Adipose tissue (tissue), 3 donors: ENCODE results near the gene SLC39A2. TPM values are rescaled to one million over a fixed set of nuclear protein-coding genes. Genes with fewer than 3 reads are reported as not detected.
"Not testable (repeated sequence)": the region's sequence is repeated elsewhere in the genome, so short reads cannot be mapped to it uniquely, and the experiment has no call there.

Source experiments
- H3K27ac ChIP-seq: one replicate; pipeline ENCODE4 v1.5.1; 2013; ENCODE audit warnings: low read depth, low read length
- WGBS, 3 donors: extraction: QIAGEN DNeasy Blood & Tissue Kit; methylation state at CpG; one replicate each; pipeline ENCODE4 v1.1.7; 2013; 5-methylcytosine and 5-hydroxymethylcytosine counted together
- polyA plus RNA-seq, 3 donors: library from polyadenylated mRNA; stranded (reverse); fragments of 200-250 nt; gene quantifications; one replicate each; pipeline ENCODE4 v1.2.3, GENCODE V29; 2013
- donor health status: healthy with polysubstance abuse.
- donor health status: Bipolar disorder and iron deficiency.
- donor health status: healthy.

Gene SLC39A2
- polyA plus RNA-seq, 3 donors = 0.06 to 0.22 TPM; not detected in 1

DNA sequence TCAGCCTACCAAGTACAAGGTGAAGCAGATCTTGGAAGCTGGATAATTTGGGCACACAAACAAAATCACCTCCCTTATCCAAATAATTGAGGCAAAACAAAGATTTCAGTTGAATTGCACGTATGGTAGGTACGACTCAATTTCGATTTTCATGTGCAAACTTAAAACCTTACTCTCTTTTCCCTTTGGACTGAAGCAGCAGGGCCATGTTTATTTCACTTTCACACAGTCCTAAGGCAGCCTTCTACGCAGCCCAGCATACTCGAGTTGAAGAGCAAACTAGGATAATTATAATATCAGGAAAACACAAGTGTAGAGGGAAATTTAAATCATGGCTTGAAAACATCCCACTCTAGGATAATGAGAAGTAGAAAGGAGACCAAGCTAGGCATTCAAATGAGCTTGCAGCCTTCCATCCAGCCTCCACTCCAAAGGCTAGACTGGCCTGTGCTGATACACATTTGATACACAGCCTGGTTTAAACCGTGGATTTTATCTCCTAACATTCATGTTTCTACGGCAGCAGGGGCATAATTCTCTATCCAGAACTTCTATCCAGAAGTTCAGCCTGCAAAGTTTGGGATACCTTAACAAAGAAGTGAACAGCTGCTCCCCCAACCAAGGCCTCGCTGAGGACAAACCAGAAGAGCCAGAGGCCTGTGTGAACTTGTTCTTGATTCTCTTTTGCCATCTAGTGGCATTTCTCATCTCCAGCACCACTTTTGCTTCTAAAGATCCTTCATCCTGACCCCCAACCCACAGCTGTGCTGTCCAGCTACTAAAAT is 40.7 kb downstream of the SLC39A2 start:
- WGBS, 3 donors = 45 to 60% (median 52%) methylated on average over 8 of the region's 8 CpGs
- H3K27ac ChIP-seq = no peak overlapping the region

DNA sequence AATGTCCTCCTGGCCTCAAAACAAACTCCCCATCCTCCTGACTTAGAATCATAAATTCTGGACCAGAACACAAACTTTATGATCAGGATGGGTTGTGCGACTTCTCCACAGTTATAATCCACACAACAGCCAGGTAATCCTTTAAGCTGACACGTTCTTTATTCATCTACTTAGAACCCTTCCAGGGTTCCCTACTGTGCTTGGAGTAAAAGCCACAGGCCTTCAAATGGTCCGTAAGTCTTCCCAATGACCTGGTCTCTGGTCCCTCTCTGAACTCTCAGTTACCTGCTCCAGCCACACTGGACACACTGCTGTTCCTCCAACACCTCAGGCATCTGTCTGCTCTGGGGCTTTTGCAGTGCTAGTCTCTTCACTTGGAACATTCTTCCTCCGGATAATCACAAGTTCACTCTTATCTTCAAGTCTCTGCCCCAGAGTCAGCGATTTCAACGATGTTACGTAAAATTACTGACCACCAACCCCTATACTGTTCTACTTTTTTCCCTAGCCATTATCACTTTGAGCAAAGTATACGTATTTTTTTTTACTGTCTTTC is 41.4 kb downstream of the SLC39A2 start:
- no peak overlapping the region for H3K27ac ChIP-seq

DNA sequence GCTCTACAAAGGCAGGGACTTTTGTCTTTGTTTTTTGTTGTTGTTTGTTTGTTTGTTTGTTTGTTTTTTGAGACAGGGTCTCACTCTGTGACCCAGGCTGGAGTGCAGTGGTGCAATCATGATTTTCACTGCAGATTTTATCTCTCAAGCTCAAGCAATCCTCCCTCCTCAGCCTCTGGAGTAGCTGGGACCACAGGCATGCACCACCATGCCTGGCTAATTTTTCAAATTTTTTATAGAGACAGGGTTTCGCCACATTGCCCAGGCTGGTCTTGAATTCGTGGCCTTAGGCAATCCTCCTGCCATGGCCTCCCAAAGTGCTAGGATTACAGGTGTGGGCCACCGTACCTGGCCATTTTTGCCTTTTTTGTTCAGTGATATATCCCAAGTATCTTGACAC is 41.8 kb downstream of the SLC39A2 start:
- not testable (repeated sequence) for H3K27ac ChIP-seq
- WGBS, 3 donors = 76 to 83% (median 80%) methylated on average over 3 of the region's 3 CpGs

More for the DNA sequence above, 41.4 kb downstream of the SLC39A2 start:
- WGBS, 3 donors = 68 to 75% (median 75%) methylated on average over 8 of the region's 8 CpGs

DNA sequence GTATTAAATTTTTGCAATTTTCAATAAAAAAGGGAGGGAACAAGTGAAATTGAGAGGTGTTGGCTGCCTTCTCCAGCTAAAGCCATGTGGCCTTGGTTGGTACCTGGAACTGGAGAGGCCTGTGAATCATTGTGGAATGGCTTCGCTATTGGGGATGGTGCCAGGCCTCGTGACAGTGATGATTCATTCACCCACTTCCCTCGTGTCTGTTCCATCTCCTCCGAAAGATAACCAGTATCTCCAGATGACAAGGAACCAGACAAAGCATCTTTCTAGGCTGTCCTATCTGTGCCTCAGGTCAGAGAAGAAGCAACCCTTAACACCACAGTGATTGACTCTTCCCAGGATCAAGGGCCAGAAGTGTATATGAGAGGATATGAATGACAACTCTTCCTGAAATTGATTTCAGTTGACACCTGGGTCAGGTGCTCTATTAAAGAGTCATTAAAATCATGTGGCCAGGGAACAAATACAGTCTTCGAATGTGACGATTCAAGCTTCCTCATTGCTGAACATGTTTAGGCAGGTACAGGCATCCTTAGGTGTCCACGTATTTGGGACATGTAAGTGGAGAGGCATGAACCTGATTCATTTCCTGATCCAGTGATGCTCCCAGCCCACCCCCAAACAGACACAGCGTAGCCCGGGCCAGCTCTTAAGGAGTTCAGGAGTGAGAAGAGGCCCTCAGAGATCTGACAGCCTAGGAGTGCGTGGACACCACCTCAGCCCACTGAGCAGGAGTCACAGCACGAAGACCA is 42.8 kb downstream of the SLC39A2 start, which contains the start of gene RNASE7:
RNASE7 (plus strand) TSS at position 687 of the 758 bp plus-strand sequence. CDS start 631 bp downstream, outside the sequence.
- 66 to 78% (median 75%) methylated on average over 11 of the region's 11 CpGs for WGBS, 3 donors
- no peak within 1 kb of the TSS for H3K27ac ChIP-seq

DNA sequence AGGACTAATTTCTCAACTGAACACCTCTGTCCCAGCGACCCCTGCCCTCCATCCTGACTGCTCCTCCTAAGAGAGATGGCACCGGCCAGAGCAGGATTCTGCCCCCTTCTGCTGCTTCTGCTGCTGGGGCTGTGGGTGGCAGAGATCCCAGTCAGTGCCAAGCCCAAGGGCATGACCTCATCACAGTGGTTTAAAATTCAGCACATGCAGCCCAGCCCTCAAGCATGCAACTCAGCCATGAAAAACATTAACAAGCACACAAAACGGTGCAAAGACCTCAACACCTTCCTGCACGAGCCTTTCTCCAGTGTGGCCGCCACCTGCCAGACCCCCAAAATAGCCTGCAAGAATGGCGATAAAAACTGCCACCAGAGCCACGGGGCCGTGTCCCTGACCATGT is 43.8 kb downstream of the SLC39A2 start:
- H3K27ac ChIP-seq = no peak overlapping the region
- WGBS, 3 donors = 43 to 56% (median 53%) methylated on average over 8 of the region's 8 CpGs

DNA sequence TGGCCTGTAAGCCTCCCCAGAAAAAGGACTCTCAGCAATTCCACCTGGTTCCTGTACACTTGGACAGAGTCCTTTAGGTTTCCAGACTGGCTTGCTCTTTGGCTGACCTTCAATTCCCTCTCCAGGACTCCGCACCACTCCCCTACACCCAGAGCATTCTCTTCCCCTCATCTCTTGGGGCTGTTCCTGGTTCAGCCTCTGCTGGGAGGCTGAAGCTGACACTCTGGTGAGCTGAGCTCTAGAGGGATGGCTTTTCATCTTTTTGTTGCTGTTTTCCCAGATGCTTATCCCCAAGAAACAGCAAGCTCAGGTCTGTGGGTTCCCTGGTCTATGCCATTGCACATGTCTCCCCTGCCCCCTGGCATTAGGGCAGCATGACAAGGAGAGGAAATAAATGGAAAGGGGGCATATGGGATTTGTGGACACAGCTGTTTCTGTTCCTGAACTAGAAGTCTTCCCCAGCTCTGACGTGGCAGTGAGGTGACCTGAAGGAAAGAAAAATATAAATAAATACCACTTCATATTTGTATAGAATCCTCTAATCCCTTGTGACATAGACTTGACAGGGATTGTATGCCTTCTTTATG is 44.4 kb downstream of the SLC39A2 start:
- 3 to 44% (median 43%) methylated on average over 2 of the region's 2 CpGs for WGBS, 3 donors
- no peak overlapping the region for H3K27ac ChIP-seq

DNA sequence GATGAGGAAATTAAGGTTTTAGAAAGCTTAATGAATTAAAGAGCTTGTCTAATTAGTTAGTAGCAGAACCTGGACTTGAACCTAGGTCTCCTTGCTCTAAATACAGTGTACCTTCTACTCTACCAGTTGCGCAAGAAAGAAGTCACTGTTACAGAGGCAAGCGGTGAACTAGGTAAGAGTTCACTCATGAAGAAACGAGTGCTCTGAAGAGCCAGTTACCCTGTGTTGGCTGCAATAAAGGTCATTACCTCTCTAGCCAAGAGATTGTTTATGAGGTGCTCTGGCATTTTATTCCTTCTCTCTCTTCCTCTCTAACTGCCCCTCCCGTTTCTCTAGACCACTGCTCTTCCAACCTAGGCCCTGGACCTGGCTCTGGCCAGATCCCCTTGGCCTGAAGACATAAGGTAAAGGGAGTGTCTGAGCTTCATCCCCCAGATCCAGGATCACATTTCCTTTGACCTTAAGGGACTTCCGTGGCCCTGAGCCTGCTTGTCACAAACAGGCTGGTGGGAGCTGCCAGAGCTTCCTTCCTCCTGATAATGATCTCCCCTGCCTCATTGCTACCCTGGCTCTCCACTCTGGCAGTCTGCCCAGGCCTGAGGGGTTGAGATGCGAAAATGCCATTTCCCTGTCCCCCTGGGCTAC is 45.0 kb downstream of the SLC39A2 start:
- no peak overlapping the region for H3K27ac ChIP-seq
- 26 to 37% (median 27%) methylated on average over 6 of the region's 6 CpGs for WGBS, 3 donors

DNA sequence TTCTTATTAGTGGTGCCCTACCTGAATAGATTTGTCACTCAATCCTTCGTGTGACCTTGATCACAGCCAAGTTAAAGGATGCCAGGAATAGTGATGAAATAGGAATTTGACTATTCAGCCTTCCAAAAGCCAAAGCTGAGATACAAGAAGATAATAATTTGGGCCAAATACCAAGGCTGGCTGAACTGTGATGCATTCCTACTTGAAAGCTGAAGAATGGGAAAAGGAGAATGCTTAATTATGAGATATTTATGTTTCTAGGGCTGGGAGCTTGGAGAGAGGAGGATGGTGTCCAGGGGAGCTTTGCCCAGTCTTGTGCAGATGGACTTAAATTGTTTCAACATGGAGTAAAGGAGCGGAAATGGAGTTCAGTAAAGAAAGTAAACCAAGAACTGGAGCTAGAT is 48.3 kb downstream of the SLC39A2 start:
- WGBS, 3 donors = 40 to 77% (median 68%) methylated on average over 2 of the region's 2 CpGs
- no peak overlapping the region for H3K27ac ChIP-seq

DNA sequence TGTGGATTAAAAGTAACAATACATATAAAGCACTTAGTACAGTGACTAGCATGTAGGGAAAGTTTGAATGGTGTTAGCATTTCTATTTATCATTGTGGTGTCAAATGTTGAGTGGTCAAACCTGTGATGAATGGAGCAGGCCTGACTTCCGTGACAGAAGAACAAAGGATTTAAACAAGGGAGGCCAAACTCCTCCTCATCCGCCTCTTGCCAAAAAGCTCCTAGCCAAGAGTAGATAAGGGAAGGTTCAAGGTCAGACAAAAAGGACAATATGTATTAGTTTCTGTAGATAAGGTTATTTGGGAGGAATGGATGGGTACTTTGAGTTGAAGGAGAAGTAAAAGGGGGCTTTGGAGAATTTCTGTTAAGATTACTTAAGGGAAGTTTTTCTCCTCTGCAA is 49.5 kb downstream of the SLC39A2 start:
- 47 to 73% (median 66%) methylated on average over 2 of the region's 2 CpGs for WGBS, 3 donors
- H3K27ac ChIP-seq = no peak overlapping the region

DNA sequence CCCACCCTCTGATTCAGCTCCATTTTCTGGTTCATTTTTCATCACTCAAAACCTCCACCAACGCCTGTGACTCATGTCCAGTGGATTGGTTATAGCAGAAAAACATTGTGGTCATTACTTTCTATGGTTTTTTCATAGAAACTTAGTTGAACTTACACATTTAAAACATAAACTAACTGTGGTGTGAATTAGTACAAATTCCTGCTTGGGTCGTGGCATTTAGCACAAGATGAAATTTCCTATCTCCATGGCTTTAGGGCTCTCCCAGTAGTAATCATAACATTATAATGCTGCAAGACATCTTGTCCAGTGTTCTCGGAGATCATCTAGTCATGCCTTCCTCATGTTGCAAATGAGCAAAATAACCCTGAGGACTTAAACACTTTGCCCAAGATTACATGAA is 50.2 kb downstream of the SLC39A2 start:
- WGBS, 3 donors = 79 to 87% (median 82%) methylated on average over 3 of the region's 3 CpGs
- H3K27ac ChIP-seq = no peak overlapping the region

DNA sequence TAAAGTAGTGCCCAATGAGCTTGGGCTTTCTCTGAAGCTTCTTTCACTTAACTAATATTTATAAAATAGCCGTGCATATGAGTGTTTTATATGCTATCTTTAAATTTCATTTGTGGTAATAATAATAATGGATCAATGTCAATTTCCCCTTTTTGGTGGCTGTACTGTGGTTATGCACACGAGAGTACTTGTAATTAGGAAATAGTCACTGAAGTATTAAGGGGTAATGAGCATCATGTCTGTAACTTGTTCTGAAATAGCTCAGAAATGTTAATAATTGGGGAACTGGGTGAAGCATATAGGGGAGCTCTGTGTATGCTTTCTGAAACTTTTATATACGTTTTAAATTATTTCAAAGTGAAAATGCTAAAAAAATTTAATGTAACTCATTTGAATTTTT is 51.5 kb downstream of the SLC39A2 start:
- H3K27ac ChIP-seq = no peak overlapping the region
- WGBS, 3 donors = 57 to 72% (median 58%) methylated on average over 3 of the region's 3 CpGs

Other genes starting within 250 kb of the SLC39A2 start
- not detected for gene EDDM3B, start 230.9 kb upstream of the SLC39A2 start, polyA plus RNA-seq
- gene RNASE6, start 218.0 kb upstream of the SLC39A2 start, polyA plus RNA-seq = 10 to 100 TPM in 1 of 3 donors, 1 to 10 TPM in 2; 3.2 to 12.5 (median 8.6) TPM
- gene RNASE1, start 196.4 kb upstream of the SLC39A2 start, polyA plus RNA-seq = 100 to 1,000 TPM; 143 to 531 (median 481) TPM
- 1 to 10 TPM in 1 of 3 donors, not detected in 2; 1.4 TPM for gene RNASE3, start 107.9 kb upstream of the SLC39A2 start, polyA plus RNA-seq
- 10 to 100 TPM in 1 of 3 donors, 1 to 10 TPM in 2; 2.2 to 16.7 (median 2.4) TPM for gene RNASE2, start 43.8 kb upstream of the SLC39A2 start, polyA plus RNA-seq
- gene METTL17, start 9.3 kb upstream of the SLC39A2 start, polyA plus RNA-seq = 10 to 100 TPM; 37.9 to 46.9 (median 39.5) TPM
- 100 to 1,000 TPM in 2 of 3 donors, 10 to 100 TPM in 1; 61.2 to 335 (median 162) TPM for gene NDRG2, start 25.8 kb downstream of the SLC39A2 start, polyA plus RNA-seq
- gene TPPP2, start 30.9 kb downstream of the SLC39A2 start, polyA plus RNA-seq = not detected
- not detected for gene RNASE13, start 35.5 kb downstream of the SLC39A2 start, polyA plus RNA-seq
- under 1 TPM in 1 of 3 donors, not detected in 2; 0.07 TPM for gene RNASE7, start 43.1 kb downstream of the SLC39A2 start, polyA plus RNA-seq
- gene RNASE8, start 58.5 kb downstream of the SLC39A2 start, polyA plus RNA-seq = not detected
- gene ARHGEF40, start 71.0 kb downstream of the SLC39A2 start, polyA plus RNA-seq = 10 to 100 TPM; 21.6 to 67.2 (median 44.0) TPM
- gene ZNF219, start 99.4 kb downstream of the SLC39A2 start, polyA plus RNA-seq = 10 to 100 TPM; 14.4 to 56.1 (median 18.6) TPM
- gene TMEM253, start 101.8 kb downstream of the SLC39A2 start, polyA plus RNA-seq = under 1 TPM; 0.22 to 0.83 (median 0.25) TPM
- gene OR5AU1, start 156.8 kb downstream of the SLC39A2 start, polyA plus RNA-seq = not detected